ENCODE data around the gene FRS2.

- TF ChIP-seq CTCF (IDR thresholded peaks at IDR 0.05 in 2 of 3, conservative IDR thresholded peaks at IDR 0.05 in 1 of 3; ENCODE audit: control insufficient read depth in 2 of 3, extremely low read depth in 1 of 3, insufficient read depth in 1 of 3, low read depth in 3 of 3, low read length in 3 of 3) = no peak
- TF ChIP-seq STAT3 (IDR thresholded peaks at IDR 0.05; ENCODE audit: low read depth, low read length) = no peak
- TF ChIP-seq NR2C2 (IDR thresholded peaks at IDR 0.05; ENCODE audit: borderline replicate concordance, control insufficient read depth, insufficient read length, low read depth) = no peak
- TF ChIP-seq PBX3 (IDR thresholded peaks at IDR 0.05; ENCODE audit: insufficient replicate concordance, low read depth, low read length) = no peak
- TF ChIP-seq RAD21 (IDR thresholded peaks at IDR 0.05; ENCODE audit: insufficient read depth, low read depth, low read length) = no peak
- no peak for TF ChIP-seq NBN (IDR thresholded peaks at IDR 0.05)
- no peak for TF ChIP-seq YY1 (IDR thresholded peaks at IDR 0.05; ENCODE audit: low read depth, low read length)
- no peak for TF ChIP-seq POLR2AphosphoS2 (IDR thresholded peaks at IDR 0.05; ENCODE audit: low read depth, low read length)
- TF ChIP-seq CHD4 (IDR thresholded peaks at IDR 0.05) = no peak
- TF ChIP-seq RELA (IDR thresholded peaks at IDR 0.05; ENCODE audit: borderline replicate concordance, partially characterized antibody) = no peak
- TF ChIP-seq EGR1 (IDR thresholded peaks at IDR 0.05; ENCODE audit: borderline replicate concordance in 1 of 2, low read depth in 2 of 2, low read length in 2 of 2) = no peak
- TF ChIP-seq IKZF1 (conservative IDR thresholded peaks at IDR 0.05) = no peak
- TF ChIP-seq POLR2AphosphoS5 (IDR thresholded peaks at IDR 0.05; ENCODE audit: low read length) = no peak
- TF ChIP-seq RCOR1 (conservative IDR thresholded peaks at IDR 0.05; ENCODE audit: low read depth, low read length) = no peak
Measured at GRCh38 chr12:69501154-69501895, 31.1 kb downstream of the FRS2 start.

Data from GM12878 (cell line).